OCI-LY7 (cell line): ENCODE data around the gene ENG. TPM values are rescaled to one million over a fixed set of nuclear protein-coding genes. Genes with fewer than 3 reads are reported as not detected.

ENCODE experiments used
- BruUV-seq: library from RNA; stranded (reverse); fragments of 400-500 nt; replicated peaks from 2 replicates; lab custom pipeline; 2021; lab: Mats Ljungman, UMichigan
- CTCF ChIA-PET: fragments of 300-600 bp; sonication (Branson Sonifier 250); formaldehyde crosslinking; loops from one replicate; lab custom pipeline; 2022; ENCODE audit warnings: antibody characterized with exemption; ENCODE audit not compliant: unreplicated experiment; lab: Charles Lee
- POLR2A ChIA-PET: fragments of 300-600 bp; sonication (Branson Sonifier 250); formaldehyde crosslinking; loops from one replicate; lab custom pipeline; 2022; ENCODE audit warnings: antibody characterized with exemption; lab: Charles Lee
- DNase-seq: peaks from one replicate; pipeline ENCODE4 v3.0.0-alpha.2; 2015; ENCODE audit warnings: low spot score
- H2AFZ ChIP-seq: fragments of 200-600 bp; sonication (generic), shearing (Covaris generic); 2 replicates; pipeline ENCODE4 v1.6.1; 2014; ENCODE audit warnings: mild to moderate bottlenecking, antibody characterized with exemption, low read length, moderate library complexity
- H3K27ac ChIP-seq: fragments of 200-600 bp; sonication (generic); 2 replicates; pipeline ENCODE4 v1.5.1; 2014; ENCODE audit warnings: mixed run types, low read depth, mild to moderate bottlenecking, moderate library complexity, low read length, inconsistent platforms; ENCODE audit not compliant: poor library complexity, severe bottlenecking
- H3K36me3 ChIP-seq: fragments of 200-600 bp; sonication (generic); 2 replicates; pipeline ENCODE4 v1.6.1; 2014; ENCODE audit warnings: mild to moderate bottlenecking, antibody characterized with exemption, low read length, moderate library complexity, mixed read lengths; ENCODE audit not compliant: insufficient read depth
- H3K4me1 ChIP-seq: fragments of 200-600 bp; sonication (generic); 2 replicates; pipeline ENCODE4 v1.5.1; 2014; ENCODE audit warnings: mild to moderate bottlenecking, low read length; ENCODE audit not compliant: insufficient read depth, poor library complexity, severe bottlenecking
- H3K4me2 ChIP-seq: fragments of 200-600 bp; sonication (generic); 2 replicates; pipeline ENCODE4 v1.6.1; 2014; ENCODE audit warnings: mild to moderate bottlenecking, low read length
- H3K4me3 ChIP-seq: fragments of 200-600 bp; sonication (generic); 2 replicates; pipeline ENCODE4 v1.5.1; 2014; ENCODE audit warnings: mild to moderate bottlenecking, low read depth, low read length; ENCODE audit not compliant: poor library complexity, severe bottlenecking
- H3K79me2 ChIP-seq: fragments of 200-600 bp; sonication (generic); 2 replicates; pipeline ENCODE4 v1.6.1; 2016; ENCODE audit warnings: low read depth, mild to moderate bottlenecking, low read length, moderate library complexity, mixed read lengths; ENCODE audit not compliant: insufficient read depth
- H3K9me2 ChIP-seq: fragments of 200-600 bp; sonication (generic); 2 replicates; pipeline ENCODE4 v1.6.1; 2016; ENCODE audit warnings: mild to moderate bottlenecking, low read length, mixed read lengths; ENCODE audit not compliant: insufficient read depth
- H3K9me3 ChIP-seq: fragments of 200-600 bp; sonication (generic); 2 replicates; pipeline ENCODE4 v1.6.1; 2014; ENCODE audit warnings: mild to moderate bottlenecking, mixed run types, low read length, mixed read lengths
- H4K20me1 ChIP-seq: fragments of 200-600 bp; sonication (generic); 2 replicates; pipeline ENCODE4 v1.6.1; 2014; ENCODE audit warnings: mild to moderate bottlenecking, antibody characterized with exemption, low read length, moderate library complexity, mixed read lengths; ENCODE audit not compliant: insufficient read depth
- CTCF ChIP-seq: fragments of 200-600 bp; sonication (generic); conservative IDR thresholded peaks from 2 replicates; pipeline ENCODE4 v1.5.1; 2014; ENCODE audit warnings: mild to moderate bottlenecking, antibody characterized with exemption, low read length, moderate library complexity, mixed read lengths
- EZH2phosphoT487 ChIP-seq: fragments of 200-600 bp; sonication (generic); IDR thresholded peaks from 2 replicates; pipeline ENCODE4 v1.6.1; 2018; ENCODE audit warnings: low read depth, borderline replicate concordance, mild to moderate bottlenecking, mixed run types, antibody characterized with exemption, low read length, moderate library complexity, mixed read lengths
- intact Hi-C: fragments of 100-400 bp; cut with micrococcal nuclease; formaldehyde crosslinking; loops from one replicate; pipeline ENCODE4 v1.10.0; 2022; ENCODE audit not compliant: unreplicated experiment
- total RNA-seq, 2 experiments: library from RNA; depleted of rRNA in 1 of 2; stranded (reverse); fragments of >200 nt in 1 of 2; shearing (Covaris generic) in 1 of 2; gene quantifications; 2 replicates each; pipeline ENCODE4 v1.2.3, GENCODE V29; 2014 to 2022

Gene ENG
- total RNA-seq, 2 experiments from 2014 or later, result not detected

GRCh38 chr9:127796852-127797370 is 57.5 kb downstream of the ENG start:
- Histone ChIP-seq H3K27ac (peak overlapping the region; percentile 90), H3K79me2 (no peaks in the 10 kb centered on the region; the same call in 1 of the 2 replicates), H3K36me3 (peaks cover 28% of the 10 kb centered on the region), H3K4me3 (peak overlapping the region; percentile 30), H3K4me2 (peak overlapping the region; percentile 61), H2AFZ (no peak overlapping the region; the same call in 1 of the 2 replicates), H3K9me2 (no peaks in the 10 kb centered on the region), H4K20me1 (0 out of 2 replicates have a peak, but pooled peaks cover 4% of the 10 kb centered on the region), H3K9me3 (no peaks in the 10 kb centered on the region), H3K4me1 (peaks cover 67% of the 10 kb centered on the region)
- BruUV-seq, result no TSS peak
- no peak for TF ChIP-seq EZH2phosphoT487
- no peak for TF ChIP-seq CTCF
- intact Hi-C loops, result no loop called here
- DNase-seq, result peak; percentile 87
- CTCF ChIA-PET, result interaction anchor here (0.6 kb wide), 1 partner anchor 38 kb away, joined by 3 read pairs; no protein-coding TSS in a partner anchor
- POLR2A ChIA-PET, result interaction anchor here (1.0 kb wide), 1 partner anchor 18 kb away, joined by 4 read pairs; the partner anchor contains the start of gene SH2D3C

- Histone ChIP-seq H3K27ac (peak overlapping the region; percentile 90), H3K4me2 (peak overlapping the region; percentile 61), H3K9me3 (no peaks in the 10 kb centered on the region), H4K20me1 (0 out of 2 replicates have a peak, but pooled peaks cover 4% of the 10 kb centered on the region), H3K4me3 (peak overlapping the region; percentile 30), H3K36me3 (peaks cover 34% of the 10 kb centered on the region), H3K4me1 (peaks cover 61% of the 10 kb centered on the region), H3K9me2 (no peaks in the 10 kb centered on the region), H3K79me2 (no peaks in the 10 kb centered on the region; the same call in 1 of the 2 replicates), H2AFZ (no peak overlapping the region; the same call in 1 of the 2 replicates)
- BruUV-seq, result no TSS peak
- TF ChIP-seq CTCF (no peak), EZH2phosphoT487 (no peak)
- ChIA-PET POLR2A (interaction anchor here (0.6 to 0.8 kb wide), 2 partner anchors 8 to 9 kb away, joined by 3 read pairs; no protein-coding TSS in a partner anchor), CTCF (interaction anchor here (0.6 kb wide), 1 partner anchor 37 kb away, joined by 3 read pairs; no protein-coding TSS in a partner anchor)
- DNase-seq, result peak; percentile 58
- intact Hi-C loops, result no loop called here
Observed at GRCh38 chr9:127796225-127796813, 58.1 kb downstream of the ENG start.
